HEK293T (cell line): ENCODE measurements around the gene FBXL17.

Experiments
- CTCF ChIA-PET: fragments of 350-600 bp; formaldehyde crosslinking; extraction: SDS; loops from one replicate; lab custom pipeline; 2021; ENCODE audit warnings: antibody characterized with exemption, inconsistent platforms; lab: Yijun Ruan, JAX
- POLR2A ChIA-PET: fragments of 350-600 bp; formaldehyde crosslinking; extraction: SDS; loops from one replicate; lab custom pipeline; 2020; ENCODE audit warnings: antibody characterized with exemption, inconsistent platforms; lab: Yijun Ruan, JAX
- DNase-seq: peaks from one replicate; pipeline ENCODE4 v3.0.0; 2012; ENCODE audit warnings: mixed read lengths; ENCODE audit errors: extremely low spot score
- ARNT ChIP-seq: fragments of 450-650 bp; IDR thresholded peaks from 2 replicates; pipeline ENCODE4 v1.6.1; 2017; ENCODE audit warnings: mild to moderate bottlenecking
- BHLHE40 ChIP-seq: fragments of 450-650 bp; IDR thresholded peaks from 2 replicates; pipeline ENCODE4 v1.6.1; 2016; ENCODE audit warnings: mild to moderate bottlenecking, moderate library complexity, borderline replicate concordance
- CTBP1 ChIP-seq: fragments of 450-650 bp; IDR thresholded peaks from 2 replicates; pipeline ENCODE4 v1.6.1; 2016; ENCODE audit warnings: borderline replicate concordance
- ELF4 ChIP-seq: fragments of 450-650 bp; IDR thresholded peaks from 2 replicates; pipeline ENCODE4 v1.6.1; 2017; ENCODE audit warnings: antibody characterized with exemption
- FOXA1 ChIP-seq: fragments of 450-650 bp; IDR thresholded peaks from 2 replicates; pipeline ENCODE4 v1.6.1; 2016; ENCODE audit warnings: mild to moderate bottlenecking
- FOXK2 ChIP-seq: fragments of 450-650 bp; IDR thresholded peaks from 2 replicates; pipeline ENCODE4 v1.6.1; 2016; ENCODE audit warnings: mild to moderate bottlenecking
- FOXM1 ChIP-seq: fragments of 450-650 bp; IDR thresholded peaks from 2 replicates; pipeline ENCODE4 v1.6.1; 2017; ENCODE audit warnings: mild to moderate bottlenecking, borderline replicate concordance
- HDGF ChIP-seq: fragments of 450-650 bp; IDR thresholded peaks from 2 replicates; pipeline ENCODE4 v1.6.1; 2017; ENCODE audit warnings: antibody characterized with exemption, borderline replicate concordance
- L3MBTL2 ChIP-seq: fragments of 450-650 bp; conservative IDR thresholded peaks from 2 replicates; pipeline ENCODE4 v1.6.1; 2016; ENCODE audit warnings: mild to moderate bottlenecking
- LEF1 ChIP-seq: fragments of 450-650 bp; IDR thresholded peaks from 2 replicates; pipeline ENCODE4 v1.6.1; 2017; ENCODE audit warnings: mild to moderate bottlenecking, borderline replicate concordance
- NFRKB ChIP-seq: fragments of 450-650 bp; IDR thresholded peaks from 2 replicates; pipeline ENCODE4 v1.6.1; 2016; ENCODE audit warnings: mild to moderate bottlenecking, moderate library complexity
- PKNOX1 ChIP-seq: fragments of 450-650 bp; IDR thresholded peaks from 2 replicates; pipeline ENCODE4 v1.6.1; 2016
- SP1 ChIP-seq: fragments of 450-650 bp; IDR thresholded peaks from 2 replicates; pipeline ENCODE4 v1.6.1; 2017
- SUZ12 ChIP-seq: fragments of 450-650 bp; IDR thresholded peaks from 2 replicates; pipeline ENCODE4 v1.6.1; 2016; ENCODE audit warnings: mild to moderate bottlenecking
- TARDBP ChIP-seq: fragments of 450-650 bp; IDR thresholded peaks from 2 replicates; pipeline ENCODE4 v1.6.1; 2016
- ZNF384 ChIP-seq: fragments of 450-650 bp; IDR thresholded peaks from 2 replicates; pipeline ENCODE4 v1.6.1; 2016

Gene FBXL17

GRCh38 chr5:108059334-108059733 lies 322.6 kb downstream of the FBXL17 start:
- ChIA-PET CTCF (no interaction called here), POLR2A (no interaction called here)
- no peak for DNase-seq
- TF ChIP-seq ARNT (no peak), FOXA1 (no peak), ZNF384 (no peak), FOXK2 (no peak), L3MBTL2 (no peak)

GRCh38 chr5:108054349-108054748 lies 327.5 kb downstream of the FBXL17 start:
- DNase-seq: no peak
- TF ChIP-seq FOXK2: no peak
- no peak for TF ChIP-seq HDGF
- no peak for TF ChIP-seq ZNF384
- TF ChIP-seq FOXM1: no peak
- TF ChIP-seq TARDBP: no peak
- TF ChIP-seq SUZ12: no peak
- no peak for TF ChIP-seq SP1
- no peak for TF ChIP-seq CTBP1
- TF ChIP-seq L3MBTL2: no peak
- TF ChIP-seq FOXA1: no peak
- no peak for TF ChIP-seq PKNOX1
- TF ChIP-seq ARNT: no peak
- TF ChIP-seq NFRKB: no peak
- ChIA-PET CTCF (no interaction called here), POLR2A (no interaction called here)

- DNase-seq: no peak
- POLR2A ChIA-PET: no interaction called here
- TF ChIP-seq HDGF (no peak), FOXM1 (no peak), ELF4 (no peak), FOXK2 (no peak), FOXA1 (no peak), SUZ12 (no peak), LEF1 (no peak), TARDBP (no peak), PKNOX1 (no peak), L3MBTL2 (no peak), NFRKB (no peak), CTBP1 (no peak), SP1 (no peak), ARNT (no peak), BHLHE40 (no peak), ZNF384 (no peak)
- CTCF ChIA-PET: no interaction called here
Measured at GRCh38 chr5:108046955-108047670, 334.8 kb downstream of the FBXL17 start.

- CTCF ChIA-PET: no interaction called here
- TF ChIP-seq FOXM1 (no peak), BHLHE40 (no peak), TARDBP (no peak), LEF1 (no peak), FOXK2 (no peak), CTBP1 (no peak), L3MBTL2 (no peak), ARNT (no peak), SP1 (no peak), NFRKB (no peak), HDGF (no peak), FOXA1 (no peak), ZNF384 (no peak), PKNOX1 (no peak)
Measured at GRCh38 chr5:108036482-108036881, 345.4 kb downstream of the FBXL17 start.

GRCh38 chr5:108028883-108029282 lies 353.0 kb downstream of the FBXL17 start:
- ChIA-PET CTCF (no interaction called here), POLR2A (no interaction called here)
- no peak for TF ChIP-seq ARNT
- TF ChIP-seq ELF4: no peak
- no peak for TF ChIP-seq CTBP1
- TF ChIP-seq ZNF384: no peak
- no peak for TF ChIP-seq PKNOX1
- no peak for TF ChIP-seq FOXM1
- no peak for TF ChIP-seq LEF1
- TF ChIP-seq L3MBTL2: no peak
- no peak for TF ChIP-seq FOXK2
- no peak for TF ChIP-seq SP1
- TF ChIP-seq HDGF: no peak
- TF ChIP-seq SUZ12: no peak
- TF ChIP-seq TARDBP: no peak
- TF ChIP-seq BHLHE40: no peak
- DNase-seq: no peak

More at GRCh38 chr5:108036482-108036881, 345.4 kb downstream of the FBXL17 start:
- POLR2A ChIA-PET: no interaction called here
- no peak for DNase-seq
